Sigmoid colon (tissue), 4 donors: ENCODE results near the gene CISD1.

Experiments
- CTCF ChIP-seq, 4 experiments: fragments of 450-650 bp in 3 of 4; fragments of 200-600 bp in 1 of 4; IDR thresholded peaks; one replicate each; pipeline ENCODE4 v1.5.1; 2016 to 2019; ENCODE audit warnings: antibody characterized with exemption in 4 of 4, mild to moderate bottlenecking in 3 of 4, moderate library complexity in 2 of 4
- POLR2AphosphoS5 ChIP-seq, 4 donors: sonication (generic); formaldehyde crosslinking; IDR thresholded peaks; one replicate each; pipeline ENCODE4 v1.6.1; 2017; ENCODE audit warnings: antibody characterized with exemption in 4 of 4

GRCh38 chr10:58241346-58241745, 27.6 kb upstream of the CISD1 start:
- TF ChIP-seq CTCF (IDR thresholded peaks at IDR 0.05), result no peak
- TF ChIP-seq POLR2AphosphoS5 (IDR thresholded peaks at IDR 0.05), result no peak
